ENCODE measurements around the gene LY6G6C. TPM values are rescaled to one million over a fixed set of nuclear protein-coding genes. Genes with fewer than 3 reads are reported as not detected.
A peak's percentile ranks its signal among the peaks of the same experiment; 100 is the strongest.

Gene LY6G6C
- polyA plus RNA-seq, 3 donors, result 0.27 TPM; not detected in 2

DNA sequence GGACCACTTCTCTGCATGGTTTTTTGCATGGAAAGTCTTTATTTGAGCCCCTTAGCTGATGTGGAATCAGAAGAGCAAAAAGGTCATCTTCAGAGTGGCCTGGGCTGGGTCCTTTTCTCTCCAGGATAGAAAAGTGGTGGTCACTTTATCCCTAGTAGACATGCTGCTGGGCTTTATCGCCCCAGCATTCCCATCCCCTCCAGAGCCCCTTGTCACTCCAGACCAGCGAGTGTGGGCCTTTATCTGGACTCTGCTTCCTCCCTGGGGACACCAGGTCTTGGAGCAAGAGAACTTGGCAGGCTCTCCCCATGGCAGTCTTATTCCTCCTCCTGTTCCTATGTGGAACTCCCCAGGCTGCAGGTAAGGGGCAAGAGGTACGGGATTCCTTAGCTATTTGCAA, 14.9 kb downstream of the LY6G6C start, which contains the start of gene LY6G6F:
Gene LY6G6F, plus strand, starts transcription at position 268 of the 400 bp plus-strand sequence. Its CDS starts 41 bp downstream, at position 309.
- WGBS (ENCODE audit: insufficient coverage), result no CpG with 5 or more reads among the region's 3 CpGs

DNA sequence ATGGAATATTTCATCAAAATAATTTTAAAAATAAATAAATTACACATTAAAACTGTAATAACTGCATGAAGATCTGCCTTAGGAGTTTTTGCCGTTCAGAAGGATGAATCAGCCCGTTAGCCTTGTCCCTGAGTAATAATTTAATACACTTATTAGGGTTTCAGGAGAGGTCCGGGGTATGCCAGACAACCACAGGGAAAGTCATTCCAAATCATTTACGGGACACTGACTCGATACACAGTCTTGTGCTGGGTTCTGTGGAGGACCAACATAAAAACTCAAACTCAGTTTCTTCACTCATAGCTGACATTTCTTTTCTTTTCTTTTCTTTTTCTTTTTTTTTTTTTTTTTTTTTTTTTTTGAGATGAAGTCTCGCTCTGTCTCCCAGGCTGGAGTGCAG, 15.6 kb downstream of the LY6G6C start:
- H3K4me1 Mint-ChIP-seq, result peaks cover 30% of the 10 kb centered on the region
- no peaks in the 10 kb centered on the region for H3K9me3 Mint-ChIP-seq
- DNase-seq, result no peak
- H3K4me3 ChIP-seq (replicated peaks in 1 of 3; ENCODE audit: low read depth in 2 of 3, low read length in 3 of 3), result no peak overlapping the region
- no peak overlapping the region for H3K4me2 ChIP-seq (replicated peaks; ENCODE audit: extremely low read depth, low read length, poor library complexity, severe bottlenecking)
- no peak overlapping the region for H2AFZ ChIP-seq (ENCODE audit: insufficient read depth, low read depth, low read length, poor library complexity, severe bottlenecking)
- H3K36me3 Mint-ChIP-seq, result peaks cover 3 to 10% of the 10 kb centered on the region in 2 donors
- peaks cover 0 to 6% (median 1%) of the 10 kb centered on the region in 3 donors for H3K27me3 Mint-ChIP-seq (ENCODE audit: low read depth in 3 of 3)
- H3K9ac ChIP-seq (ENCODE audit: insufficient read depth, low read length, poor library complexity, severe bottlenecking), result no peak overlapping the region
- no peak overlapping the region for H3K27ac ChIP-seq (ENCODE audit: low read depth in 1 of 2, low read length in 2 of 2)
- no CpG with 5 or more reads among the region's 6 CpGs for whole genome bisulfite sequencing (ENCODE audit: insufficient coverage)
- H3K27ac Mint-ChIP-seq, result no peak overlapping the region
- H3K79me2 ChIP-seq (ENCODE audit: insufficient read depth, low read length), result peaks cover 21% of the 10 kb centered on the region
- H3K36me3 ChIP-seq (replicated peaks in 1 of 2; ENCODE audit: control insufficient read depth in 1 of 2, insufficient read depth in 2 of 2, low read length in 2 of 2), result peaks cover 1 to 6% of the 10 kb centered on the region in 2 donors
- intact Hi-C loops (cut with micrococcal nuclease), result no loop called here
- H3K9me3 ChIP-seq (replicated peaks in 1 of 2; ENCODE audit: control insufficient read depth in 1 of 2, insufficient read depth in 1 of 2, low read length in 2 of 2), result no peaks in the 10 kb centered on the region
- H3K4me1 ChIP-seq (ENCODE audit: control insufficient read depth in 1 of 2, insufficient read depth in 2 of 2, low read length in 2 of 2), result peaks cover 25 to 34% of the 10 kb centered on the region in 2 donors
- peaks cover 7% of the 10 kb centered on the region for H4K20me1 ChIP-seq (ENCODE audit: insufficient read depth, low read length)
- no peak overlapping the region for H3K4me3 Mint-ChIP-seq
- H3K27me3 ChIP-seq (ENCODE audit: control insufficient read depth in 2 of 2, insufficient read depth in 2 of 2, low read length in 2 of 2), result no peaks in the 10 kb centered on the region
- TF ChIP-seq, protein P1, sequence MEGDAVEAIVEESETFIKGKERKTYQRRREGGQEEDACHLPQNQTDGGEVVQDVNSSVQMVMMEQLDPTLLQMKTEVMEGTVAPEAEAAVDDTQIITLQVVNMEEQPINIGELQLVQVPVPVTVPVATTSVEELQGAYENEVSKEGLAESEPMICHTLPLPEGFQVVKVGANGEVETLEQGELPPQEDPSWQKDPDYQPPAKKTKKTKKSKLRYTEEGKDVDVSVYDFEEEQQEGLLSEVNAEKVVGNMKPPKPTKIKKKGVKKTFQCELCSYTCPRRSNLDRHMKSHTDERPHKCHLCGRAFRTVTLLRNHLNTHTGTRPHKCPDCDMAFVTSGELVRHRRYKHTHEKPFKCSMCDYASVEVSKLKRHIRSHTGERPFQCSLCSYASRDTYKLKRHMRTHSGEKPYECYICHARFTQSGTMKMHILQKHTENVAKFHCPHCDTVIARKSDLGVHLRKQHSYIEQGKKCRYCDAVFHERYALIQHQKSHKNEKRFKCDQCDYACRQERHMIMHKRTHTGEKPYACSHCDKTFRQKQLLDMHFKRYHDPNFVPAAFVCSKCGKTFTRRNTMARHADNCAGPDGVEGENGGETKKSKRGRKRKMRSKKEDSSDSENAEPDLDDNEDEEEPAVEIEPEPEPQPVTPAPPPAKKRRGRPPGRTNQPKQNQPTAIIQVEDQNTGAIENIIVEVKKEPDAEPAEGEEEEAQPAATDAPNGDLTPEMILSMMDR (IDR thresholded peaks at IDR 0.05), result no peak

More for the DNA sequence above, 14.9 kb downstream of the LY6G6C start, which contains the start of gene LY6G6F:
- H3K36me3 Mint-ChIP-seq, result peaks cover 0 to 4% of the 10 kb centered on the region in 2 donors
- peaks cover 30% of the 10 kb centered on the region for H3K4me1 Mint-ChIP-seq
- Histone ChIP-seq H3K9ac (ENCODE audit: insufficient read depth, low read length, poor library complexity, severe bottlenecking) (no peak within 1 kb of the TSS), H3K4me2 (replicated peaks; ENCODE audit: extremely low read depth, low read length, poor library complexity, severe bottlenecking) (no peak within 1 kb of the TSS), H3K4me3 (replicated peaks in 1 of 3; ENCODE audit: low read depth in 2 of 3, low read length in 3 of 3) (no peak within 1 kb of the TSS), H3K27ac (ENCODE audit: low read depth in 1 of 2, low read length in 2 of 2) (no peak within 1 kb of the TSS), H3K79me2 (ENCODE audit: insufficient read depth, low read length) (peaks cover 14% of the 10 kb centered on the region), H3K27me3 (ENCODE audit: control insufficient read depth in 2 of 2, insufficient read depth in 2 of 2, low read length in 2 of 2) (no peaks in the 10 kb centered on the region), H3K4me1 (ENCODE audit: control insufficient read depth in 1 of 2, insufficient read depth in 2 of 2, low read length in 2 of 2) (peaks cover 25 to 34% of the 10 kb centered on the region in 2 donors), H2AFZ (ENCODE audit: insufficient read depth, low read depth, low read length, poor library complexity, severe bottlenecking) (no peak within 1 kb of the TSS), H3K9me3 (replicated peaks in 1 of 2; ENCODE audit: control insufficient read depth in 1 of 2, insufficient read depth in 1 of 2, low read length in 2 of 2) (no peaks in the 10 kb centered on the region), H3K36me3 (replicated peaks in 1 of 2; ENCODE audit: control insufficient read depth in 1 of 2, insufficient read depth in 2 of 2, low read length in 2 of 2) (no peaks in the 10 kb centered on the region), H4K20me1 (ENCODE audit: insufficient read depth, low read length) (peaks cover 5% of the 10 kb centered on the region)
- no peak for DNase-seq
- H3K4me3 Mint-ChIP-seq, result no peak within 1 kb of the TSS
- intact Hi-C loops (cut with micrococcal nuclease), result no loop called here
- TF ChIP-seq, protein P1 (IDR thresholded peaks at IDR 0.05), result no peak
- H3K27ac Mint-ChIP-seq, result peak within 1 kb of the TSS in 1 of 7 donors; percentile 6
- H3K9me3 Mint-ChIP-seq, result no peaks in the 10 kb centered on the region
- H3K27me3 Mint-ChIP-seq (ENCODE audit: low read depth in 3 of 3), result peaks cover 0 to 6% (median 1%) of the 10 kb centered on the region in 3 donors

Data from CD14-positive monocyte (primary cell).